Loucy (cell line): Measurements from ENCODE around the gene TRAF3IP1.

Source experiments
- H2AFZ ChIP-seq: fragments of 200-600 bp; sonication (generic); 2 replicates; pipeline ENCODE4 v1.6.0; 2016; ENCODE audit warnings: antibody characterized with exemption, mild to moderate bottlenecking, low read length, moderate library complexity
- H3F3A ChIP-seq: fragments of 200-600 bp; 2 replicates; pipeline ENCODE4 v1.6.0; 2016; ENCODE audit warnings: antibody characterized with exemption, low read depth, mild to moderate bottlenecking
- H3K27me3 ChIP-seq: fragments of 200-600 bp; sonication (generic); 2 replicates; pipeline ENCODE4 v1.6.1; 2014; ENCODE audit warnings: low read length, mild to moderate bottlenecking; ENCODE audit not compliant: insufficient read depth, poor library complexity, severe bottlenecking
- H3K36me3 ChIP-seq: fragments of 200-600 bp; sonication (generic); 2 replicates; pipeline ENCODE4 v1.6.1; 2016; ENCODE audit warnings: low read length; ENCODE audit not compliant: insufficient read depth
- H3K4me1 ChIP-seq: fragments of 200-600 bp; sonication (generic); 2 replicates; pipeline ENCODE4 v1.5.1; 2014; ENCODE audit warnings: low read length, mild to moderate bottlenecking; ENCODE audit not compliant: insufficient read depth, poor library complexity, severe bottlenecking
- H3K4me2 ChIP-seq: fragments of 200-600 bp; sonication (generic); 2 replicates; pipeline ENCODE4 v1.6.0; 2014; ENCODE audit warnings: antibody characterized with exemption, low read length, low read depth, mild to moderate bottlenecking; ENCODE audit not compliant: poor library complexity, severe bottlenecking
- H3K4me3 ChIP-seq: fragments of 200-600 bp; sonication (generic); 2 replicates; pipeline ENCODE4 v1.5.1; 2014; ENCODE audit warnings: low read length, mild to moderate bottlenecking, mixed read lengths; ENCODE audit not compliant: poor library complexity, severe bottlenecking
- H3K79me2 ChIP-seq: fragments of 200-600 bp; sonication (generic); 2 replicates; pipeline ENCODE4 v1.6.1; 2014; ENCODE audit warnings: low read length; ENCODE audit not compliant: insufficient read depth
- H3K9ac ChIP-seq: fragments of 200-600 bp; sonication (generic); 2 replicates; pipeline ENCODE4 v1.6.0; 2014; ENCODE audit warnings: mild to moderate bottlenecking, low read depth, low read length, moderate library complexity; ENCODE audit not compliant: poor library complexity, severe bottlenecking
- H3K9me2 ChIP-seq: fragments of 200-600 bp; sonication (generic); replicated peaks from 2 replicates; pipeline ENCODE4 v1.6.1; 2016; ENCODE audit warnings: low read depth, low read length, mixed read lengths
- H3K9me3 ChIP-seq: fragments of 200-600 bp; sonication (generic); 2 replicates; pipeline ENCODE4 v1.6.1; 2014; ENCODE audit warnings: mild to moderate bottlenecking, antibody characterized with exemption, low read length, low read depth; ENCODE audit not compliant: insufficient read depth
- H4K20me1 ChIP-seq: fragments of 200-600 bp; sonication (generic); 2 replicates; pipeline ENCODE4 v1.6.0; 2014; ENCODE audit warnings: antibody characterized with exemption, low read length, mild to moderate bottlenecking; ENCODE audit not compliant: insufficient read depth, poor library complexity, severe bottlenecking
- EZH2phosphoT487 ChIP-seq: fragments of 200-600 bp; IDR thresholded peaks from 2 replicates; pipeline ENCODE4 v1.6.1; 2018; ENCODE audit warnings: antibody characterized with exemption, mild to moderate bottlenecking, moderate library complexity, borderline replicate concordance
- TF ChIP-seq, protein P1 (sequence below): fragments of 200-600 bp; sonication (generic); conservative IDR thresholded peaks from 2 replicates; pipeline ENCODE4 v1.5.1; 2014; ENCODE audit warnings: mild to moderate bottlenecking, antibody characterized with exemption, low read length

The TRAF3IP1 gene

DNA sequence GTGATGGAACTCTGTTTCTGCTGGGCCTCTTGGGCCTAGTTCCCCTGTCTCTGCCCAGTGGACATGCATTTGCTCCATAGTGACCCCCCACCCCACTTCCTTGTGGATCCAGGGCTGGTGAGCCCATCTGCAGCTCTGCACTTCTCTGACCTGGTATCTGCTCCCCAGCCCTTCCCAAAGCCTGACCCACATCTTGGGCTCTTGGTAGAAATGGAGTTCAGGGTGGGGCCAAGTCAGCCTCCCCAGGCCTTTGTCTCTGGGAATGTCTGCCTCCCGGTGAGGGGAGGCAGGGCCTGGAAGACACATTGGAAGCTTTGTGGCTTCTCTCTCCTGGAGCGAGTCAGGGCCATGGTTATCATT, 6.3 kb upstream of the TRAF3IP1 start:
- H3K9ac ChIP-seq = no peak overlapping the region
- no peaks in the 10 kb centered on the region for H3K79me2 ChIP-seq
- no peaks in the 10 kb centered on the region for H3K9me3 ChIP-seq
- no peak for TF ChIP-seq EZH2phosphoT487
- TF ChIP-seq, protein P1, sequence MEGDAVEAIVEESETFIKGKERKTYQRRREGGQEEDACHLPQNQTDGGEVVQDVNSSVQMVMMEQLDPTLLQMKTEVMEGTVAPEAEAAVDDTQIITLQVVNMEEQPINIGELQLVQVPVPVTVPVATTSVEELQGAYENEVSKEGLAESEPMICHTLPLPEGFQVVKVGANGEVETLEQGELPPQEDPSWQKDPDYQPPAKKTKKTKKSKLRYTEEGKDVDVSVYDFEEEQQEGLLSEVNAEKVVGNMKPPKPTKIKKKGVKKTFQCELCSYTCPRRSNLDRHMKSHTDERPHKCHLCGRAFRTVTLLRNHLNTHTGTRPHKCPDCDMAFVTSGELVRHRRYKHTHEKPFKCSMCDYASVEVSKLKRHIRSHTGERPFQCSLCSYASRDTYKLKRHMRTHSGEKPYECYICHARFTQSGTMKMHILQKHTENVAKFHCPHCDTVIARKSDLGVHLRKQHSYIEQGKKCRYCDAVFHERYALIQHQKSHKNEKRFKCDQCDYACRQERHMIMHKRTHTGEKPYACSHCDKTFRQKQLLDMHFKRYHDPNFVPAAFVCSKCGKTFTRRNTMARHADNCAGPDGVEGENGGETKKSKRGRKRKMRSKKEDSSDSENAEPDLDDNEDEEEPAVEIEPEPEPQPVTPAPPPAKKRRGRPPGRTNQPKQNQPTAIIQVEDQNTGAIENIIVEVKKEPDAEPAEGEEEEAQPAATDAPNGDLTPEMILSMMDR = no peak
- H3K9me2 ChIP-seq = no peaks in the 10 kb centered on the region
- H3F3A ChIP-seq = no peaks in the 10 kb centered on the region
- no peak overlapping the region for H3K4me2 ChIP-seq
- H3K4me1 ChIP-seq = no peaks in the 10 kb centered on the region
- no peaks in the 10 kb centered on the region for H3K27me3 ChIP-seq
- no peak overlapping the region for H3K4me3 ChIP-seq
- no peak overlapping the region for H2AFZ ChIP-seq
- H3K36me3 ChIP-seq = no peaks in the 10 kb centered on the region
- no peaks in the 10 kb centered on the region for H4K20me1 ChIP-seq

DNA sequence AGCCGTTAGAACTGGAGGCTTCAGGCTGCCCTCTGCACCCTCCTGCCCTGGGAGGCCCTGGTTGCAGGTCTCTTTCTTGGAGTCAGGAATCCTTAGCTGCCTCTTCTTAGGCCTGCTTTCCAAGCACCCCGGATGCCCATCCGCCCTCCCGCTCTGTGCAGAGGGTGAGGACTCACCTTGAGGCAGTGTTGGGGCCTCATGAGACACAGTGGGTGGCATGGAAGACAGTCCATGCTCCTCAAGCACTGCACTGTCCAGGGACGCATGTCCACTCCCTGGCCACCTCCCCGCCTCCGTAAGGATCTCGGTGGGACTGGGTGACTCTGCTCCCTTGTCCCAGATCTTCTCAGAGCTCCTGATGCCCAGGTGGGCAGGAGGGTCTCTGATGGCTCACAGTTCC, 5.7 kb upstream of the TRAF3IP1 start:
- no peaks in the 10 kb centered on the region for H3K27me3 ChIP-seq
- H3K4me3 ChIP-seq = no peak overlapping the region
- TF ChIP-seq, protein P1 = no peak
- TF ChIP-seq EZH2phosphoT487 = no peak
- H3K4me2 ChIP-seq = no peak overlapping the region
- no peaks in the 10 kb centered on the region for H3F3A ChIP-seq
- H2AFZ ChIP-seq = no peak overlapping the region
- H3K9me2 ChIP-seq = no peaks in the 10 kb centered on the region
- no peaks in the 10 kb centered on the region for H3K9me3 ChIP-seq
- no peaks in the 10 kb centered on the region for H3K36me3 ChIP-seq
- peaks cover 3% of the 10 kb centered on the region for H3K4me1 ChIP-seq
- H3K79me2 ChIP-seq = no peaks in the 10 kb centered on the region
- H4K20me1 ChIP-seq = no peaks in the 10 kb centered on the region
- no peak overlapping the region for H3K9ac ChIP-seq

DNA sequence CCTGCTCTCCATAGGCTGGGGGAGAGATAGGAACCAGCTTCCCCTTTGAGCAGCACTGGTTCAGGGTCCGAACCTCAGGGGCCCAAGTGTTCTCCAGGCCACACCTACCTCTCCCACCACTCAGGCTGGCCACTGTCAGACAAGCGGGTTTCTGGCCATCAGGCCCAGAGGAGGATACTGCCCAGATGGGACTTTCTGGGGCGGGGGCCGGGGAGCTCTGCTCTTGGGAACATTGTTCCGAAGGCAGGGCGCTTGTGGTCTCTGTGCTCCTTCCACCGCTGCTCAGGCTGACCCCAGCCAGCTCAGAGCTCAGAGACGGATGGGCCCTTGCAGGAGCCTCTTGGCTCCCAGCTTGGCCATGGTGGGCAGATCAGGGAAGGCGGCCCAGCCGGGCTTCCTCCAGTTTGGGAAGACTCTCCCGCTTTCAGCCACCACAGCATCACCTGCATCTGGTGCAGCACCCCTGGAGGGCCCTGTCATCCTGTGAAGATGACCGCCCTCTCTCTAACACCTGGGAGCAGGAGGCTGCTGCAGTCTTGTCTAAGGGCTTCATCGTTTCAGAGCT, 5.2 kb upstream of the TRAF3IP1 start:
- Histone ChIP-seq H3K4me1 (peaks cover 6% of the 10 kb centered on the region), H3K9me3 (no peaks in the 10 kb centered on the region), H3K9me2 (no peaks in the 10 kb centered on the region), H3F3A (no peaks in the 10 kb centered on the region), H3K9ac (no peak overlapping the region), H3K4me2 (no peak overlapping the region), H3K79me2 (no peaks in the 10 kb centered on the region), H3K36me3 (no peaks in the 10 kb centered on the region), H3K27me3 (no peaks in the 10 kb centered on the region), H3K4me3 (no peak overlapping the region), H4K20me1 (no peaks in the 10 kb centered on the region), H2AFZ (no peak overlapping the region)
- TF ChIP-seq EZH2phosphoT487 = no peak
- TF ChIP-seq, protein P1 = no peak
